Large intestine (tissue), 3 donors: ENCODE measurements around the gene IRF4. TPM values are rescaled to one million over a fixed set of nuclear protein-coding genes. Genes with fewer than 3 reads are reported as not detected.

Experiments
- DNase-seq, 2 donors: peaks; one replicate each; pipeline versions ENCODE4 v3.0.0 to v3.0.0-alpha.2; 2013
- H3K27ac ChIP-seq: one replicate; pipeline ENCODE4 v1.5.1; 2013; ENCODE audit warnings: low read length
- H3K27me3 ChIP-seq: 2 replicates; pipeline ENCODE4 v1.6.1; 2013; ENCODE audit warnings: low read length; ENCODE audit not compliant: control insufficient read depth, insufficient read depth
- H3K36me3 ChIP-seq: 2 replicates; pipeline ENCODE4 v1.6.1; 2013; ENCODE audit warnings: low read length; ENCODE audit not compliant: control insufficient read depth, insufficient read depth
- H3K4me1 ChIP-seq: one replicate; pipeline ENCODE4 v1.6.1; 2013; ENCODE audit warnings: low read length; ENCODE audit not compliant: control insufficient read depth, insufficient read depth
- H3K4me3 ChIP-seq: one replicate; pipeline ENCODE4 v1.5.1; 2013; ENCODE audit warnings: low read length
- H3K9me3 ChIP-seq: one replicate; pipeline ENCODE4 v1.6.1; 2013; ENCODE audit warnings: mild to moderate bottlenecking, low read depth, low read length, moderate library complexity; ENCODE audit not compliant: control insufficient read depth
- WGBS: methylation state at CpG from one replicate; pipeline ENCODE4 v1.1.5; 2013; ENCODE audit warnings: low lambda C conversion rate; ENCODE audit not compliant: insufficient coverage; 5-methylcytosine and 5-hydroxymethylcytosine counted together
- polyA plus RNA-seq: library from polyadenylated mRNA; unstranded; fragments of 120-200 nt; gene quantifications from one replicate; pipeline ENCODE4 v1.2.1, GENCODE V29; 2013

The IRF4 gene
- polyA plus RNA-seq, 1 donor, result 0.21 TPM

DNA sequence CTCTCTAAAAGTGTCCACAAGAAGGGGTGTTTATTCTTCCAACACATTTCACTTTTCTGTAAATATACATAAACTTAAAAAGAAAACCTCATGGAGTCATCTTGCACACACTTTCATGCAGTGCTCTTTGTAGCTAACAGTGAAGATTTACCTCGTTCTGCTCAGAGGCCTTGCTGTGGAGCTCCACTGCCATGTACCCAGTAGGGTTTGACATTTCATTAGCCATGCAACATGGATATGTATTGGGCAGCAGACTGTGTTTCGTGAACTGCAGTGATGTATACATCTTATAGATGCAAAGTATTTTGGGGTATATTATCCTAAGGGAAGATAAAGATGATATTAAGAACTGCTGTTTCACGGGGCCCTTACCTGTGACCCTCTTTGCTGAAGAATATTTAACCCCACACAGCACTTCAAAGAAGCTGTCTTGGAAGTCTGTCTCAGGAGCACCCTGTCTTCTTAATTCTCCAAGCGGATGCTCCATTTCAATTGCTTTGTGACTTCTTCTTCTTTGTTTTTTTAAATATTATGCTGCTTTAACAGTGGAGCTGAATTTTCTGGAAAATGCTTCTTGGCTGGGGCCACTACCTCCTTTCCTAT lies 17.9 kb downstream of the IRF4 start:
- Histone ChIP-seq H3K27me3 (peaks cover 34% of the 10 kb centered on the region), H3K36me3 (no peaks in the 10 kb centered on the region), H3K4me1 (no peaks in the 10 kb centered on the region), H3K4me3 (no peak overlapping the region), H3K27ac (no peak overlapping the region), H3K9me3 (no peaks in the 10 kb centered on the region)
- no peak for DNase-seq
- 100% methylated on average over 1 of the region's 4 CpGs for WGBS

DNA sequence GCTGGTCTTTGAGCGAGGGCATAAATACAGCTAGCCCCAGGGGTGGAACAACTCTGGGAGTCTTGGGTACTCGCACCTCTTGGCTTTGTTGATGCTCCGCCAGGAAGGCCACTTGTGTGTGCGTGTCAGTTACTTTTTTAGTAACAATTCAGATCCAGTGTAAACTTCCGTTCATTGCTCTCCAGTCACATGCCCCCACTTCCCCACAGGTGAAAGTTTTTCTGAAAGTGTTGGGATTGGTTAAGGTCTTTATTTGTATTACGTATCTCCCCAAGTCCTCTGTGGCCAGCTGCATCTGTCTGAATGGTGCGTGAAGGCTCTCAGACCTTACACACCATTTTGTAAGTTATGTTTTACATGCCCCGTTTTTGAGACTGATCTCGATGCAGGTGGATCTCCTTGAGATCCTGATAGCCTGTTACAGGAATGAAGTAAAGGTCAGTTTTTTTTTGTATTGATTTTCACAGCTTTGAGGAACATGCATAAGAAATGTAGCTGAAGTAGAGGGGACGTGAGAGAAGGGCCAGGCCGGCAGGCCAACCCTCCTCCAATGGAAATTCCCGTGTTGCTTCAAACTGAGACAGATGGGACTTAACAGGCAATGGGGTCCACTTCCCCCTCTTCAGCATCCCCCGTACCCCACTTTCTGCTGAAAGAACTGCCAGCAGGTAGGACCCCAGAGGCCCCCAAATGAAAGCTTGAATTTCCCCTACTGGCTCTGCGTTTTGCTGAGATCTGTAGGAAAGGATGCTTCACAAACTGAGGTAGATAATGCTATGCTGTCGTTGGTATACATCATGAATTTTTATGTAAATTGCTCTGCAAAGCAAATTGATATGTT lies 19.2 kb downstream of the IRF4 start:
- no peaks in the 10 kb centered on the region for H3K4me1 ChIP-seq
- no peaks in the 10 kb centered on the region for H3K36me3 ChIP-seq
- peaks cover 27% of the 10 kb centered on the region for H3K27me3 ChIP-seq
- H3K27ac ChIP-seq, result no peak overlapping the region
- peaks cover 4% of the 10 kb centered on the region for H3K9me3 ChIP-seq
- no peak overlapping the region for H3K4me3 ChIP-seq
- DNase-seq, result no peak
- 83% methylated on average over 1 of the region's 15 CpGs for WGBS

DNA sequence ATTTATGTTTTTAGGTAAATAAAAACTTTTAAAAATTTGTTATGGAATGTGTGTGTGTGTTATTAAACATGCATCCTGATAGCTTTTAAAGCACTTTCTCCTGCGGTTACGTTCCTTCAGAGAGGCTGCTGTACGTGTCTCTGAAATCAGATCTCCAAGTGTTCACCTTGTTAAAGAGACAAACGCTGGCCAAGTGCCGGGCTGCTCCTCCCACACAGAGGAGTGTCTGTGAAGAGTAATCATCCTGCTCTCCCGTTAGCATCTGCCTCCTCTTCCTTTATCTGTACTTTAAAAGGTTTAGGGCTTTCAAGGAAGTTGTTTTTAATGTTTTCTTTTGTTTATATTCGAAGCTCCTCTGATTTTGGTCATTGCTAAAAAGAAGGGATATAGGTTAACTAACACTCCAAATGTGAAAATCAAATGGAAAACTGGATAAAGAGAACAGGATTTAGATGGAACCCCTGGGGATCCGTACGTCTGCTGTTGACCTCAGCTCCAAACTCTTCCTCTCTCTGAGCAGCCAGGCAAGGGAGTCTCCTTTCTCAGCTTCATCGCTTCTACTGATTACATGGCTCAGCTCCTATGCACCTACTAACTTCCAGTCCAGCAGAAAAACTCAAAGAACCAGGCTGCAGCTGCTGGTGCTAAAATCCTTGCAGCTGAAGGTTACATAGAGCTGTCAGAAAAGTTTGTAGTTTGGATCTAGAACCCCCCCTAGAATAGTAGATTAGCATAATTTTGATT lies 20.0 kb downstream of the IRF4 start:
- Histone ChIP-seq H3K27me3 (peaks cover 27% of the 10 kb centered on the region), H3K4me3 (no peak overlapping the region), H3K36me3 (no peaks in the 10 kb centered on the region), H3K4me1 (no peaks in the 10 kb centered on the region), H3K9me3 (peaks cover 4% of the 10 kb centered on the region), H3K27ac (no peak overlapping the region)
- no peak for DNase-seq
- WGBS, result 50% methylated on average over 2 of the region's 10 CpGs

DNA sequence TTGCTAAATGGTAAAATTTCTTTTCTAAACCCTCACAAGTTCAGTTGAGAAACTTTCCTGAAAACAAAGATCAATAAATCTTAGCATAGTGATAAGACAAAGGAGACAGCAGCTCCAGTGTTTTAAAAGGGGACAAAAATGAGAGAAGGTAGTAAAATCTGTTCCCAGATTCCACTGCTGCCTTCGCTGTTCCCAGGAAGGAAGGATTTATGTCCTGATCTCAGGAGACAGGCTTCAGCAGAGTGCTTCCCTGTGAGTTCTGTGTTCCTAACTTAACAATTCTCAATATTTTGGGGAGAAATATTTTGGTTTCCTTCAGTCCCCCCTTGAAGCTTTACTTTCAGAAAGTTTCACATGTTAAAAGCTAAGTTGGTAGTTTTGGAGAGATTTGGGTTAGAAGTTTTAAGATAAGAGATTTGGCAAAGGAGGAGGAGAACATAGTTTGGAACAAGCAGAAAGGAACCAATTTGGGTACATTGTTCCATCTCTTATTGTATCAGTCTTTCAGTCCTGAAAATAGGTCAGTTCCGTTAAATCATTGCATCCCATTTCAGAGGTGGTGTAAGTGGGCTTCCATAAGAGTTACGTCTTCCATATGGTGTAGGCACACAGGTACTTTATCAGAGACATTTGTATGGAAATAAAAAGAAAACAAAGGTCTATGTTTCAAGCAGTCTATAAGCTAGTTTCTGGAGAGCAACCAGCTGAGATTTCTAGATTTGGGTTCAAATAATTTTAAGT lies 20.8 kb downstream of the IRF4 start:
- Histone ChIP-seq H3K4me1 (no peaks in the 10 kb centered on the region), H3K36me3 (no peaks in the 10 kb centered on the region), H3K27me3 (peaks cover 28% of the 10 kb centered on the region), H3K27ac (no peak overlapping the region), H3K9me3 (peaks cover 4% of the 10 kb centered on the region), H3K4me3 (no peak overlapping the region)
- DNase-seq, result no peak
- WGBS, result 100% methylated on average over 1 of the region's 3 CpGs

GRCh38 chr6:414447-414846 lies 22.9 kb downstream of the IRF4 start:
- no peaks in the 10 kb centered on the region for H3K4me1 ChIP-seq
- no peak overlapping the region for H3K4me3 ChIP-seq
- H3K27me3 ChIP-seq, result peaks cover 24% of the 10 kb centered on the region
- no peak for DNase-seq
- no peak overlapping the region for H3K27ac ChIP-seq
- H3K36me3 ChIP-seq, result no peaks in the 10 kb centered on the region
- peaks cover 4% of the 10 kb centered on the region for H3K9me3 ChIP-seq

- Histone ChIP-seq H3K36me3 (no peaks in the 10 kb centered on the region), H3K27me3 (peaks cover 20% of the 10 kb centered on the region), H3K27ac (no peak overlapping the region), H3K4me1 (no peaks in the 10 kb centered on the region), H3K9me3 (peaks cover 4% of the 10 kb centered on the region), H3K4me3 (no peak overlapping the region)
- WGBS, result no CpG with 5 or more reads among the region's 3 CpGs
- DNase-seq, result no peak
Observed at GRCh38 chr6:415087-415486, 23.5 kb downstream of the IRF4 start.

GRCh38 chr6:421211-421610 lies 29.7 kb downstream of the IRF4 start:
- no peak for DNase-seq
- Histone ChIP-seq H3K4me1 (no peaks in the 10 kb centered on the region), H3K36me3 (no peaks in the 10 kb centered on the region), H3K4me3 (no peak overlapping the region), H3K27ac (no peak overlapping the region), H3K27me3 (peaks cover 3% of the 10 kb centered on the region), H3K9me3 (peaks cover 7% of the 10 kb centered on the region)
- 80% methylated on average over 1 of the region's 7 CpGs for WGBS

DNA sequence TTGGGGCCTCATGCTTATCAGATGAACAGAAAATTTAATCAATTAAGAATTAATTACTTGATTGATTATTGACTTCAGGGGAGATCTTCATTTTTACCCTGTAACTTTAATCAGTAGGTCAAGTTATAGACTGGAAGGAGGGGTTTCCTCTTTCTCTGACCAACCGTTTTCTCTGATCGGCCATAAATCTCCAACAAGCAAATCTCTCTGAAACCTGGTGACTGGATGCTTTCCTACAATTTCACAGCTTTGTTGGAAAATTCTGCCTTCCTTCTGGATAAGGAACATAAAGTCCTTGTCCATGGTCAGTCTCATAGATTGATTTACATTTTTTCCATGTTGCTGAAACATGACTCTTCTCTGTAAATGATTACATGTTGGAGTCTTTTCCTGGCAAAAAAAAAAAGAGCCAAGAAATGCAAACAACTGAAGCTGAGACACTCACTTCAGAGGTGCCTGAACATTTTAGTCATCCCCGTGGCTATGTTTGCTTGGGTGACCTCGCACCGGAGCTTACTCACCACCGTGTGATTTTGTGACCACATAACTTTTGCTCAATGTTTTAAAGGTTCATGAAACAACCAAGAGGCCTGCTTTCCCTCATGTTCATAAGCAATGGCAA lies 31.0 kb downstream of the IRF4 start:
- no peak overlapping the region for H3K27ac ChIP-seq
- no peaks in the 10 kb centered on the region for H3K27me3 ChIP-seq
- no peaks in the 10 kb centered on the region for H3K4me1 ChIP-seq
- no peak for DNase-seq
- H3K36me3 ChIP-seq, result no peaks in the 10 kb centered on the region
- no peak overlapping the region for H3K4me3 ChIP-seq
- H3K9me3 ChIP-seq, result peaks cover 9% of the 10 kb centered on the region
- WGBS, result no CpG with 5 or more reads among the region's 6 CpGs

GRCh38 chr6:423055-423798 lies 31.7 kb downstream of the IRF4 start:
- H3K27ac ChIP-seq, result no peak overlapping the region
- H3K27me3 ChIP-seq, result no peaks in the 10 kb centered on the region
- no peak for DNase-seq
- H3K9me3 ChIP-seq, result peaks cover 9% of the 10 kb centered on the region
- H3K4me3 ChIP-seq, result no peak overlapping the region
- WGBS, result 60% methylated on average over 1 of the region's 11 CpGs
- no peaks in the 10 kb centered on the region for H3K4me1 ChIP-seq
- H3K36me3 ChIP-seq, result no peaks in the 10 kb centered on the region
